ENCODE measurements around the gene IGSF6. TPM values are rescaled to one million over a fixed set of nuclear protein-coding genes. Genes with fewer than 3 reads are reported as not detected.

Gene IGSF6
- total and polyA plus RNA-seq, 2 donors (not counting 1 experiment from before 2014, with no cell fraction given), result 0.33 to 1.3 TPM

DNA sequence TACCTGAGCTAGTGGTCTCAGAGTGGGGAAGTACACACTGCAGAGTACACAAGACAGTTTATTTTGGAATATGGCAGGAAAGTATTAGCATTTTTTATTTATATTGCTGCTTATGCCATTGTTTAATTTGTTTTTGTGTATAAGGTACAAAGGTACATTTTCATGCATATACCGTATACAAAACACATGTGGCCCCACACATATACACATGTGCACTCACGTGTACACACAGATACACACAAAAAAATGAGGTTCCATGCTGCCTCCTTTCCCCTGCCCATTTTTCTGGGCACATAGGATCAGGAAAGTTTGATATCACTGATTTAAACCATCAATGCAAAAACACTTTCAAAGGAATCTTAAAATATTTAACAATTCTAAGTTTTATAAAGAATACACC, 12.9 kb downstream of the IGSF6 start:
- Histone ChIP-seq H3K27ac (ENCODE audit: low read length in 2 of 2) (no peak overlapping the region), H3K36me3 (replicated peaks in 1 of 2; ENCODE audit: control extremely low read depth in 1 of 2, control insufficient read depth in 1 of 2, extremely low read depth in 1 of 2, insufficient read depth in 2 of 2, low read length in 1 of 2) (peaks cover 0 to 3% of the 10 kb centered on the region in 2 experiments), H3K4me2 (replicated peaks; ENCODE audit: low read depth, low read length, poor library complexity, severe bottlenecking) (no peak overlapping the region), H3K27me3 (replicated peaks in 1 of 4; ENCODE audit: control extremely low read depth in 1 of 4, control insufficient read depth in 3 of 4, insufficient read depth in 4 of 4, low read length in 3 of 4) (no peaks in the 10 kb centered on the region), H3K9me3 (ENCODE audit: control extremely low read depth in 1 of 3, control insufficient read depth in 2 of 3, insufficient read depth in 1 of 3, low read length in 2 of 3) (no peaks in the 10 kb centered on the region), H3K9ac (ENCODE audit: low read length) (no peak overlapping the region), H3K4me3 (ENCODE audit: control extremely low read depth in 1 of 5, extremely low read depth in 1 of 5, insufficient read depth in 1 of 5, low read depth in 2 of 5, low read length in 4 of 5) (no peak overlapping the region), H2AFZ (ENCODE audit: insufficient read depth, low read depth, low read length, poor library complexity, severe bottlenecking) (no peak overlapping the region), H4K20me1 (ENCODE audit: control insufficient read depth, insufficient read depth, low read length, poor library complexity, severe bottlenecking) (no peaks in the 10 kb centered on the region), H3K79me2 (ENCODE audit: control insufficient read depth, insufficient read depth, low read length) (no peaks in the 10 kb centered on the region), H3K4me1 (ENCODE audit: control insufficient read depth in 2 of 2, insufficient read depth in 2 of 2, low read length in 2 of 2) (peaks cover 9 to 16% of the 10 kb centered on the region in 2 donors)
- intact Hi-C loops (cut with micrococcal nuclease), result no loop called here
- POLR2A ChIA-PET, result no interaction called here
- CTCF ChIA-PET, result interaction anchor here (0.9 to 6.7 kb wide), 16 partner anchors 9 to 1421 kb away, joined by 3 to 66 read pairs (median 8); no protein-coding TSS in a partner anchor
- no peak overlapping the region for H3K27ac Mint-ChIP-seq
- TF ChIP-seq, protein P1, sequence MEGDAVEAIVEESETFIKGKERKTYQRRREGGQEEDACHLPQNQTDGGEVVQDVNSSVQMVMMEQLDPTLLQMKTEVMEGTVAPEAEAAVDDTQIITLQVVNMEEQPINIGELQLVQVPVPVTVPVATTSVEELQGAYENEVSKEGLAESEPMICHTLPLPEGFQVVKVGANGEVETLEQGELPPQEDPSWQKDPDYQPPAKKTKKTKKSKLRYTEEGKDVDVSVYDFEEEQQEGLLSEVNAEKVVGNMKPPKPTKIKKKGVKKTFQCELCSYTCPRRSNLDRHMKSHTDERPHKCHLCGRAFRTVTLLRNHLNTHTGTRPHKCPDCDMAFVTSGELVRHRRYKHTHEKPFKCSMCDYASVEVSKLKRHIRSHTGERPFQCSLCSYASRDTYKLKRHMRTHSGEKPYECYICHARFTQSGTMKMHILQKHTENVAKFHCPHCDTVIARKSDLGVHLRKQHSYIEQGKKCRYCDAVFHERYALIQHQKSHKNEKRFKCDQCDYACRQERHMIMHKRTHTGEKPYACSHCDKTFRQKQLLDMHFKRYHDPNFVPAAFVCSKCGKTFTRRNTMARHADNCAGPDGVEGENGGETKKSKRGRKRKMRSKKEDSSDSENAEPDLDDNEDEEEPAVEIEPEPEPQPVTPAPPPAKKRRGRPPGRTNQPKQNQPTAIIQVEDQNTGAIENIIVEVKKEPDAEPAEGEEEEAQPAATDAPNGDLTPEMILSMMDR (IDR thresholded peaks at IDR 0.05), result no peak
- TF ChIP-seq EZH2 (IDR thresholded peaks at IDR 0.05; ENCODE audit: borderline replicate concordance, insufficient read depth, low read depth, low read length, poor library complexity, severe bottlenecking), result no peak
- no CpG with 5 or more reads among the region's 2 CpGs for WGBS (ENCODE audit: insufficient coverage)
- H3K27me3 Mint-ChIP-seq, result no peaks in the 10 kb centered on the region
- peaks cover 21% of the 10 kb centered on the region for H3K4me1 Mint-ChIP-seq
- ATAC-seq (ENCODE audit: low read depth) (no peak), DNase-seq (no peak)
- H3K4me3 Mint-ChIP-seq, result no peak overlapping the region
- H3K9me3 Mint-ChIP-seq (ENCODE audit: insufficient read depth), result no peaks in the 10 kb centered on the region

DNA sequence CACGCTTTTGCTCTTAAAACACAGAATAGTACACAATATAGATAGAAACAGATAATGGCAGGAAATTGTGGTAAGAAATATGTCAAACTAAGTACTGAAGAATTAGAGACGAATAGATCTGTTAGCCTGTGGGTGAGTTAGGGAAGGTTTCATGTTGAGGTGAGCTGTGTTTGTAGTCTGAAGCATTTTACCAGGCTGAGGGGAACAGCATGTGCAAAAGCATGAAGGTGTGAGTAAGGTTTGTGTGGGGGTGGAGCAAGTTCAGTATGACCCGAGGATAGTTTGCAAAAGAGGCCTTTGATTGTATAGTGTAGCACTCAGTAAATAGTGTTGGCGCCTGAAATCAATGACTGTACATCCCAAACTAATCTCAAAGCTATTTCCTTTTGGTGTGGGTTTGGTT, 13.8 kb downstream of the IGSF6 start:
- POLR2A ChIA-PET, result no interaction called here
- no peaks in the 10 kb centered on the region for H3K27me3 Mint-ChIP-seq
- CTCF ChIA-PET, result interaction anchor here (0.9 to 4.9 kb wide), 10 partner anchors 8 to 70 kb away, joined by 3 to 66 read pairs (median 8); no protein-coding TSS in a partner anchor

More for the DNA sequence above, 13.8 kb downstream of the IGSF6 start:
- H3K27ac ChIP-seq (ENCODE audit: low read length in 2 of 2), result no peak overlapping the region
- no peaks in the 10 kb centered on the region for H3K9me3 Mint-ChIP-seq (ENCODE audit: insufficient read depth)
- no peak for ATAC-seq (ENCODE audit: low read depth)
- intact Hi-C loops (cut with micrococcal nuclease), result no loop called here
- TF ChIP-seq, protein P1 (IDR thresholded peaks at IDR 0.05), result no peak
- TF ChIP-seq EZH2 (IDR thresholded peaks at IDR 0.05; ENCODE audit: borderline replicate concordance, insufficient read depth, low read depth, low read length, poor library complexity, severe bottlenecking), result no peak
- H3K4me1 ChIP-seq (ENCODE audit: control insufficient read depth in 2 of 2, insufficient read depth in 2 of 2, low read length in 2 of 2), result peaks cover 0 to 8% of the 10 kb centered on the region in 2 donors
- no peak overlapping the region for H3K27ac Mint-ChIP-seq
- no peaks in the 10 kb centered on the region for H3K27me3 ChIP-seq (replicated peaks in 1 of 4; ENCODE audit: control extremely low read depth in 1 of 4, control insufficient read depth in 3 of 4, insufficient read depth in 4 of 4, low read length in 3 of 4)
- H3K9me3 ChIP-seq (ENCODE audit: control extremely low read depth in 1 of 3, control insufficient read depth in 2 of 3, insufficient read depth in 1 of 3, low read length in 2 of 3), result no peaks in the 10 kb centered on the region
- H3K79me2 ChIP-seq (ENCODE audit: control insufficient read depth, insufficient read depth, low read length), result no peaks in the 10 kb centered on the region
- 20% methylated on average over 1 of the region's 4 CpGs for WGBS (ENCODE audit: insufficient coverage)
- no peak overlapping the region for H3K4me2 ChIP-seq (replicated peaks; ENCODE audit: low read depth, low read length, poor library complexity, severe bottlenecking)
- no peak overlapping the region for H3K9ac ChIP-seq (ENCODE audit: low read length)
- no peak for DNase-seq
- H3K4me1 Mint-ChIP-seq, result peaks cover 11% of the 10 kb centered on the region
- no peak overlapping the region for H3K4me3 ChIP-seq (ENCODE audit: control extremely low read depth in 1 of 5, extremely low read depth in 1 of 5, insufficient read depth in 1 of 5, low read depth in 2 of 5, low read length in 4 of 5)
- no peaks in the 10 kb centered on the region for H4K20me1 ChIP-seq (ENCODE audit: control insufficient read depth, insufficient read depth, low read length, poor library complexity, severe bottlenecking)
- H3K4me3 Mint-ChIP-seq, result no peak overlapping the region
- H2AFZ ChIP-seq (ENCODE audit: insufficient read depth, low read depth, low read length, poor library complexity, severe bottlenecking), result no peak overlapping the region
- peaks cover 3 to 6% of the 10 kb centered on the region in 2 experiments for H3K36me3 ChIP-seq (replicated peaks in 1 of 2; ENCODE audit: control extremely low read depth in 1 of 2, control insufficient read depth in 1 of 2, extremely low read depth in 1 of 2, insufficient read depth in 2 of 2, low read length in 1 of 2)

Data from B cell (primary cell).